ENCODE data around the gene DLL4. TPM values are rescaled to one million over a fixed set of nuclear protein-coding genes. Genes with fewer than 3 reads are reported as not detected.

The DLL4 gene
- total RNA-seq, 1 experiment from 2014 or later, result 1.5 TPM

DNA sequence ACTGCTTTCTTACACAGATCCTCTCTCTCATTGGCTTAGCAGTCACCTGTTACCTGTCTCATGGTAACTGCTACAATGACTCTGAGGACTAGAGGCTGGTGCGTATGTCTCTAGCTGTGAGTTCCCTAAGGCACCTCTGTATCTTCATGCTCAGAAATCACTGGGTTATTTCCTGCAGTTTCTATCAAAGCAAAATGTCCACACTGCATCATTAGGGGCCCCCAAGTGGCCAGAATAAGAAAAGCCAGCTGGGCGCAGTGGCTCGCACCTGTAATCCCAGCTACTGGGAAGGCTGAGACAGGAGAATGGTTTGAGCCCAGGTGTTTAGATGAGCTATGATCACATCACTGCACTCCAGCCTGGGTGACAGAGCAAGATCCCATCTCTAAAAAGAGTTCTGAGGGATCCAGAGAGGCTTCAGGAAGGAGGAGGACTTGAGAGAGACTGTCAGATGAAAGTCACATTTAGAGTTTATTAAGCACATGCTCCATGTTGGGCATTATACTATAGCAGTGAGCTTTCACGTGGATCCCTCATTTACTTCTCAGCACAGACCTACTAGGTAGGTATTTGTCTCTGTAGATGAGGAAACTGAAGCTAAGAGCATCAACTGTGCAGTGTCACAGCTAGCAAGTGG, 37.2 kb upstream of the DLL4 start:
- no peak overlapping the region for H3K4me3 ChIP-seq (replicated peaks in 1 of 2; ENCODE audit: low read depth in 1 of 2, low read length in 2 of 2)
- intact Hi-C loops (cut with micrococcal nuclease), result loop anchor here (1.0 to 5.0 kb wide), 2 partner anchors 146 to 300 kb away; partner anchors contain the start of gene KNL1
- H2AFZ ChIP-seq (ENCODE audit: low read depth, low read length, poor library complexity, severe bottlenecking), result no peak overlapping the region
- H3K27ac ChIP-seq (ENCODE audit: low read depth, low read length), result no peak overlapping the region
- ATAC-seq (peak; percentile 40), DNase-seq (ENCODE audit: low read depth, low spot score) (peak; percentile 53)
- no peaks in the 10 kb centered on the region for H3K9me3 ChIP-seq (ENCODE audit: control insufficient read depth in 1 of 2, insufficient read depth in 1 of 2, low read depth in 1 of 2, low read length in 2 of 2)
- H3K4me2 ChIP-seq (ENCODE audit: low read length), result peak overlapping the region; percentile 15; the same call in 1 of the 2 replicates
- TF ChIP-seq, protein P1, sequence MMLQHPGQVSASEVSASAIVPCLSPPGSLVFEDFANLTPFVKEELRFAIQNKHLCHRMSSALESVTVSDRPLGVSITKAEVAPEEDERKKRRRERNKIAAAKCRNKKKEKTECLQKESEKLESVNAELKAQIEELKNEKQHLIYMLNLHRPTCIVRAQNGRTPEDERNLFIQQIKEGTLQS (IDR thresholded peaks at IDR 0.05), result no peak
- TF ChIP-seq, protein P2, sequence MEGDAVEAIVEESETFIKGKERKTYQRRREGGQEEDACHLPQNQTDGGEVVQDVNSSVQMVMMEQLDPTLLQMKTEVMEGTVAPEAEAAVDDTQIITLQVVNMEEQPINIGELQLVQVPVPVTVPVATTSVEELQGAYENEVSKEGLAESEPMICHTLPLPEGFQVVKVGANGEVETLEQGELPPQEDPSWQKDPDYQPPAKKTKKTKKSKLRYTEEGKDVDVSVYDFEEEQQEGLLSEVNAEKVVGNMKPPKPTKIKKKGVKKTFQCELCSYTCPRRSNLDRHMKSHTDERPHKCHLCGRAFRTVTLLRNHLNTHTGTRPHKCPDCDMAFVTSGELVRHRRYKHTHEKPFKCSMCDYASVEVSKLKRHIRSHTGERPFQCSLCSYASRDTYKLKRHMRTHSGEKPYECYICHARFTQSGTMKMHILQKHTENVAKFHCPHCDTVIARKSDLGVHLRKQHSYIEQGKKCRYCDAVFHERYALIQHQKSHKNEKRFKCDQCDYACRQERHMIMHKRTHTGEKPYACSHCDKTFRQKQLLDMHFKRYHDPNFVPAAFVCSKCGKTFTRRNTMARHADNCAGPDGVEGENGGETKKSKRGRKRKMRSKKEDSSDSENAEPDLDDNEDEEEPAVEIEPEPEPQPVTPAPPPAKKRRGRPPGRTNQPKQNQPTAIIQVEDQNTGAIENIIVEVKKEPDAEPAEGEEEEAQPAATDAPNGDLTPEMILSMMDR (IDR thresholded peaks at IDR 0.05 in 2 of 3, conservative IDR thresholded peaks at IDR 0.05 in 1 of 3; ENCODE audit: borderline replicate concordance in 1 of 3, insufficient read depth in 1 of 3, low read depth in 2 of 3, low read length in 2 of 3), result peak; percentile 78 to 95 (median 79)
- TF ChIP-seq RAD21 (IDR thresholded peaks at IDR 0.05; ENCODE audit: low read depth), result peak; percentile 93
- peaks cover 19% of the 10 kb centered on the region for H3K79me2 ChIP-seq (ENCODE audit: insufficient read depth, low read length)
- peaks cover 7 to 26% of the 10 kb centered on the region in 2 experiments; a peak in 3 of 4 replicates for H3K4me1 ChIP-seq (ENCODE audit: control insufficient read depth in 1 of 2, insufficient read depth in 2 of 2, low read length in 2 of 2)
- H3K36me3 ChIP-seq (ENCODE audit: control insufficient read depth in 1 of 2, insufficient read depth in 2 of 2, low read length in 2 of 2), result peaks cover 0 to 2% of the 10 kb centered on the region in 2 experiments; a peak in 1 of 4 replicates
- no TSS peak for BruUV-seq (replicated peaks)
- ChIA-PET POLR2A (interaction anchor here (1.0 to 2.7 kb wide), 5 partner anchors 11 to 33 kb away, joined by 3 to 19 read pairs (median 7); partner anchors contain the start of gene RHOV), CTCF (interaction anchor here (0.5 to 4.2 kb wide), 29 partner anchors 10 to 469 kb away, joined by 3 to 152 read pairs (median 3); partner anchors contain the start of genes BAHD1, C15orf62, RAD51 and RHOV), RAD21 (ENCODE audit: low non-redundant PET in 1 of 2, low total read pairs in 2 of 2, uncharacterized antibody in 2 of 2, unreplicated experiment in 2 of 2) (interaction anchor here (0.6 to 2.7 kb wide), 7 partner anchors 18 to 292 kb away, joined by 3 to 29 read pairs (median 8); partner anchors contain the start of gene RHOV (in 1 of the 2))
- no peaks in the 10 kb centered on the region for H4K20me1 ChIP-seq (ENCODE audit: insufficient read depth)
- no peaks in the 10 kb centered on the region for H3K27me3 ChIP-seq (ENCODE audit: insufficient read depth, low read length)
- H3K9ac ChIP-seq (ENCODE audit: low read length), result no peak overlapping the region
- H3K9me2 ChIP-seq (ENCODE audit: insufficient read depth), result no peaks in the 10 kb centered on the region

All from HCT116 (cell line).